GM12878 (cell line): ENCODE measurements around the gene OR1C1. TPM values are rescaled to one million over a fixed set of nuclear protein-coding genes. Genes with fewer than 3 reads are reported as not detected.

ENCODE experiments used
- ATAC-seq: fragments of 200-7000 bp; cut with Tn5 transposase; 3 replicates; pipeline ENCODE4 v1.9.1; 2020; ENCODE audit warnings: mild to moderate bottlenecking, moderate library complexity
- Bru-seq: library from RNA; stranded (reverse); fragments of 400-500 nt; gene quantifications from one replicate; lab custom pipeline; 2021; lab: Mats Ljungman, UMichigan
- BruChase-seq, 2 experiments: library from RNA; stranded (reverse); fragments of 400-500 nt; gene quantifications; one replicate each; lab custom pipeline; 2021; lab: Mats Ljungman, UMichigan
- BruUV-seq: library from RNA; stranded (reverse); fragments of 400-500 nt; replicated peaks from 2 replicates; lab custom pipeline; 2021; lab: Mats Ljungman, UMichigan
- CTCF ChIA-PET: fragments of 300-600 bp; sonication (Branson Sonifier 250); formaldehyde crosslinking; extraction: SDS; loops from one replicate; lab custom pipeline; 2021; ENCODE audit warnings: inconsistent platforms; lab: Yijun Ruan, JAX
- POLR2A ChIA-PET: fragments of 350-600 bp; formaldehyde crosslinking; extraction: SDS; loops from one replicate; lab custom pipeline; 2021; ENCODE audit warnings: inconsistent platforms; lab: Charles Lee
- RAD21 ChIA-PET: fragments of 300-600 bp; sonication (Branson Sonifier 250); formaldehyde crosslinking; loops from one replicate; lab custom pipeline; 2023; ENCODE audit warnings: antibody characterized with exemption; ENCODE audit not compliant: unreplicated experiment; lab: Charles Lee
- SMC1A ChIA-PET: fragments of 300-600 bp; sonication (Branson Sonifier 250); formaldehyde crosslinking; loops from one replicate; lab custom pipeline; 2023; ENCODE audit not compliant: unreplicated experiment, uncharacterized antibody; lab: Charles Lee
- DNase-seq: peaks from one replicate; pipeline ENCODE4 v3.0.0-alpha.2; 2011; ENCODE audit warnings: low read depth, low spot score
- FAIRE-seq: peaks from 3 replicates; lab custom pipeline; 2011; peaks lifted over from hg19 to GRCh38; lab: Jason Lieb, UNC
- H2AFZ ChIP-seq: 2 replicates; pipeline ENCODE4 v1.6.0; 2011; ENCODE audit warnings: low read depth, low read length, control low read depth; ENCODE audit not compliant: control insufficient read depth
- H3K27ac ChIP-seq: 2 replicates; pipeline ENCODE4 v1.5.1; 2011; ENCODE audit warnings: control low read depth; ENCODE audit not compliant: control insufficient read depth, insufficient read depth
- H3K27me3 ChIP-seq, 2 experiments: replicated peaks in 1 of 2; 2 replicates each; pipeline versions ENCODE4 v1.6.0 to v1.6.1; 2011; ENCODE audit warnings: low read length in 1 of 2; ENCODE audit not compliant: control insufficient read depth in 2 of 2, insufficient read depth in 2 of 2
- H3K36me3 ChIP-seq, 2 experiments: 2 replicates each; pipeline ENCODE4 v1.5.1; 2011; ENCODE audit warnings: low read length in 1 of 2; ENCODE audit not compliant: control insufficient read depth in 2 of 2, insufficient read depth in 2 of 2
- H3K4me1 ChIP-seq: 2 replicates; pipeline ENCODE4 v1.6.1; 2011; ENCODE audit warnings: mild to moderate bottlenecking, low read length, moderate library complexity, mixed read lengths; ENCODE audit not compliant: control insufficient read depth, insufficient read depth
- H3K4me2 ChIP-seq: 2 replicates; pipeline ENCODE4 v1.6.0; 2011; ENCODE audit warnings: control low read depth; ENCODE audit not compliant: control insufficient read depth, insufficient read depth
- H3K4me3 ChIP-seq: fragments of 200-600 bp; sonication (generic); 2 replicates; pipeline ENCODE4 v1.5.1; 2016
- H3K79me2 ChIP-seq: 2 replicates; pipeline ENCODE4 v1.6.0; 2011; ENCODE audit warnings: low read length; ENCODE audit not compliant: control insufficient read depth, insufficient read depth
- H3K9ac ChIP-seq: 2 replicates; pipeline ENCODE4 v1.8.0; 2011; ENCODE audit warnings: low read length, control low read depth, mixed read lengths; ENCODE audit not compliant: control insufficient read depth, insufficient read depth
- H3K9me3 ChIP-seq: replicated peaks from 3 replicates; pipeline ENCODE4 v1.5.1; 2011; ENCODE audit warnings: mild to moderate bottlenecking, low read length; ENCODE audit not compliant: control insufficient read depth, insufficient read depth
- H4K20me1 ChIP-seq: 2 replicates; pipeline ENCODE4 v1.6.0; 2011; ENCODE audit not compliant: control insufficient read depth, insufficient read depth
- ASH2L ChIP-seq: fragments of 300-600, 200-600 bp; sonication (generic); IDR thresholded peaks from 2 replicates; pipeline ENCODE4 v1.6.1; 2017; ENCODE audit warnings: low read depth, mild to moderate bottlenecking, borderline replicate concordance
- CEBPZ ChIP-seq: fragments of 150-350 bp; IDR thresholded peaks from 2 replicates; pipeline ENCODE4 v1.6.1; 2016; ENCODE audit warnings: low read depth, low read length
- KLF5 ChIP-seq: fragments of 450-650 bp; IDR thresholded peaks from 2 replicates; pipeline ENCODE4 v1.6.1; 2014; ENCODE audit warnings: mild to moderate bottlenecking; ENCODE audit not compliant: partially characterized antibody
- MTA2 ChIP-seq: fragments of 450-650 bp; IDR thresholded peaks from 2 replicates; pipeline ENCODE4 v1.6.1; 2016; ENCODE audit warnings: low read depth, mild to moderate bottlenecking, moderate library complexity
- MYB ChIP-seq: fragments of 150-350 bp; IDR thresholded peaks from 2 replicates; pipeline ENCODE4 v1.6.1; 2014; ENCODE audit warnings: mild to moderate bottlenecking, low read depth, low read length, borderline replicate concordance
- MYC ChIP-seq: IDR thresholded peaks from 2 replicates; pipeline ENCODE4 v1.6.1; 2011; ENCODE audit warnings: mild to moderate bottlenecking, low read length, moderate library complexity, inconsistent platforms; ENCODE audit not compliant: insufficient read depth, insufficient replicate concordance, insufficient read length, severe bottlenecking
- PAX5 ChIP-seq: IDR thresholded peaks from 2 replicates; pipeline ENCODE4 v1.6.1; 2011; ENCODE audit warnings: low read depth, low read length, borderline replicate concordance
- PML ChIP-seq: IDR thresholded peaks from 2 replicates; pipeline ENCODE4 v1.6.1; 2012; ENCODE audit warnings: low read length, inconsistent platforms
- RUNX3 ChIP-seq: IDR thresholded peaks from 2 replicates; pipeline ENCODE4 v1.6.1; 2012; ENCODE audit warnings: low read length, inconsistent platforms
- SMARCA5 ChIP-seq: fragments of 450-650 bp; IDR thresholded peaks from 2 replicates; pipeline ENCODE4 v1.6.1; 2017; ENCODE audit warnings: mild to moderate bottlenecking
- SPI1 ChIP-seq: IDR thresholded peaks from 2 replicates; pipeline ENCODE4 v1.6.1; 2011; ENCODE audit warnings: low read depth, mild to moderate bottlenecking, low read length, moderate library complexity, borderline replicate concordance; ENCODE audit not compliant: insufficient read depth
- STAT1 ChIP-seq: fragments of 450-650 bp; conservative IDR thresholded peaks from 2 replicates; pipeline ENCODE4 v1.6.1; 2014; ENCODE audit warnings: antibody characterized with exemption, mild to moderate bottlenecking
- WRNIP1 ChIP-seq: IDR thresholded peaks from 2 replicates; pipeline ENCODE4 v1.6.1; 2011; ENCODE audit warnings: low read depth, low read length, improper control_type of control experiment, borderline replicate concordance
- ZNF687 ChIP-seq: fragments of 450-650 bp; IDR thresholded peaks from 2 replicates; pipeline ENCODE4 v1.6.1; 2017; ENCODE audit warnings: mild to moderate bottlenecking, moderate library complexity
- WGBS: methylation state at CpG from one replicate; pipeline ENCODE4 v1.1.6; 2016; ENCODE audit warnings: low lambda C conversion rate; ENCODE audit not compliant: insufficient replicate concordance, insufficient coverage; ENCODE audit errors: missing lambda C conversion rate; 5-methylcytosine and 5-hydroxymethylcytosine counted together
- in situ Hi-C: fragments of 300-500 bp; cut with MboI; formaldehyde crosslinking; loops from 9 replicates; pipeline ENCODE4 v1.14.3; 2018; ENCODE audit warnings: mixed read lengths
- intact Hi-C: fragments of 100-400 bp; cut with micrococcal nuclease; formaldehyde crosslinking; loops from one replicate; pipeline ENCODE4 v1.14.2; 2022; ENCODE audit not compliant: unreplicated experiment
- long read RNA-seq, 2 experiments: library from polyadenylated mRNA; unstranded; transcript quantifications; one replicate each; pipeline ENCODE4 v2.0.0, GENCODE V29; 2019 to 2020
- polyA minus RNA-seq, 3 experiments: library from RNA; depleted of rRNA, polyadenylated mRNA; stranded (reverse); fragments of >200 nt; gene quantifications; 2 replicates each; pipeline ENCODE4 v1.2.3, GENCODE V29; 2011
- polyA plus RNA-seq, 11 experiments: library from polyadenylated mRNA; depleted of rRNA in 4 of 11; unstranded in 6 of 11; stranded (reverse) in 5 of 11; fragments of >200 nt; fragmentation: Nextera tagmentation in 4 of 11; fragmentation: Illumina TruSeq in 1 of 11; extraction: Ambion mirVana in 4 of 11; extraction: Trizol in 1 of 11; gene quantifications; 1 replicate in 1 of 11; 2 replicates in 10 of 11; pipeline versions ENCODE4 v1.2.1 to v1.2.3, GENCODE V29; 2011 to 2016; ENCODE audit warnings: inconsistent platforms in 2 of 11, missing spikeins in 2 of 11, low read depth in 1 of 11
- total RNA-seq, 4 experiments: library from RNA; depleted of rRNA in 3 of 4; stranded (reverse); fragments of >200 nt in 3 of 4; fragmentation: Illumina TruSeq in 1 of 4; extraction: Trizol in 1 of 4; gene quantifications; 2 replicates each; pipeline versions ENCODE4 v1.2.1 to v1.2.3, GENCODE V29; 2013 to 2021

OR1C1 gene, protein sequence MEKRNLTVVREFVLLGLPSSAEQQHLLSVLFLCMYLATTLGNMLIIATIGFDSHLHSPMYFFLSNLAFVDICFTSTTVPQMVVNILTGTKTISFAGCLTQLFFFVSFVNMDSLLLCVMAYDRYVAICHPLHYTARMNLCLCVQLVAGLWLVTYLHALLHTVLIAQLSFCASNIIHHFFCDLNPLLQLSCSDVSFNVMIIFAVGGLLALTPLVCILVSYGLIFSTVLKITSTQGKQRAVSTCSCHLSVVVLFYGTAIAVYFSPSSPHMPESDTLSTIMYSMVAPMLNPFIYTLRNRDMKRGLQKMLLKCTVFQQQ
- not detected in 2 replicates for total RNA-seq (2013; cell fraction: nucleolus; rRNA removed)
- total RNA-seq (2014; rRNA removed) (not detected in 2 replicates), total RNA-seq (2014; rRNA removed; fragmentation: Illumina TruSeq; extraction: Trizol) (not detected in 2 replicates), total RNA-seq (2021) (not detected in 2 replicates), polyA plus RNA-seq (2011; rRNA removed) (not detected in 2 replicates), polyA plus RNA-seq (2014; fragmentation: Illumina TruSeq; extraction: Trizol) (not detected in 2 replicates), polyA plus RNA-seq (2014; fragmentation: Nextera tagmentation; extraction: Ambion mirVana) (not detected), polyA plus RNA-seq (2014; rRNA removed) (not detected in 2 replicates), polyA plus RNA-seq (2016; fragmentation: Nextera tagmentation; extraction: Ambion mirVana) (not detected), polyA minus RNA-seq (2011; rRNA and poly(A)+ RNA removed) (not detected in 2 replicates), Bru-seq, nascent RNA (not detected), BruChase-seq, experiment 1, labeled RNA remaining after a 6-hour chase (not detected), BruChase-seq, experiment 2, labeled RNA remaining after a 2-hour chase (not detected)
- polyA plus RNA-seq (2011; ENCODE audit: low read depth) = not detected
- not detected in 2 replicates for polyA plus RNA-seq (2011; cell fraction: cytosol; rRNA removed)
- polyA plus RNA-seq (2011; cell fraction: nucleus; rRNA removed) = not detected in 2 replicates
- polyA plus RNA-seq (2012) = not detected in 2 replicates
- polyA minus RNA-seq (2011; cell fraction: cytosol; rRNA and poly(A)+ RNA removed) = not detected in 2 replicates
- polyA minus RNA-seq (2011; cell fraction: nucleus; rRNA and poly(A)+ RNA removed) = not detected in 2 replicates
- long read RNA-seq, experiment 1 = 0 reads
- long read RNA-seq, experiment 2 = 0 reads

DNA sequence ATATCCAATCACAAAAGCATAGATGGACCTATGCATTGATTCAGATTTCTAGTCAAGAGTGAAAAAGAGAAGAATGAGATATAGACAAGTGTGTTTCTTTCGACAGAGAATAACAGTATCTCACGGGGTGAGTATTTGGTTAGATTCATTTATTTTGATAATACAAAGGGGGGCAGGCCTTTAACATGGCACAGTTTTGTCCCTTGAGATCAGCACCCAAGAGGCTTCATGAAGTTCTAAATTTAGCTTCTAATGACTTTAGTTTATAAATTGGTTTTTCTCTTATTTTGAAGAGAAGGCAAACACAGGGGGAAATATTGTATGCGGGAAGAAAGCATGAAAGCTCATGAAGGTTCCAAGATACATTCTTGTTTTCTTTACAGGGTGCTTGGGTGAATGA is at the start of gene OR1C1:
TSS of gene OR1C1 (minus strand) at position 101 of the 400 bp plus-strand sequence. CDS start 2,150 bp downstream, outside the sequence.
- no peak for DNase-seq
- Histone ChIP-seq H3K27me3 (no peaks in the 10 kb centered on the region), H3K4me3 (no peak within 1 kb of the TSS), H2AFZ (no peak within 1 kb of the TSS), H3K36me3 (no peaks in the 10 kb centered on the region), H3K79me2 (no peaks in the 10 kb centered on the region), H3K4me2 (no peak within 1 kb of the TSS), H3K4me1 (no peaks in the 10 kb centered on the region), H3K27ac (no peak within 1 kb of the TSS), H3K9ac (no peak within 1 kb of the TSS), H4K20me1 (no peaks in the 10 kb centered on the region), H3K9me3 (no peaks in the 10 kb centered on the region)
- no peak for ATAC-seq
- no peak for FAIRE-seq
- ChIA-PET SMC1A (no interaction called here), POLR2A (no interaction called here), CTCF (no interaction called here), RAD21 (no interaction called here)
- in situ Hi-C loops = no loop called here
- intact Hi-C loops = no loop called here
- no TSS peak for BruUV-seq
- WGBS = 47% methylated on average over 3 of the region's 3 CpGs
- TF ChIP-seq KLF5 (no peak), WRNIP1 (no peak), PML (no peak), MYC (no peak), STAT1 (no peak), CEBPZ (no peak), SMARCA5 (no peak), MYB (no peak), SPI1 (no peak), PAX5 (no peak), ASH2L (no peak), ZNF687 (no peak), MTA2 (no peak), RUNX3 (no peak)
